ENCODE measurements around the gene THY1.

Gene THY1

DNA sequence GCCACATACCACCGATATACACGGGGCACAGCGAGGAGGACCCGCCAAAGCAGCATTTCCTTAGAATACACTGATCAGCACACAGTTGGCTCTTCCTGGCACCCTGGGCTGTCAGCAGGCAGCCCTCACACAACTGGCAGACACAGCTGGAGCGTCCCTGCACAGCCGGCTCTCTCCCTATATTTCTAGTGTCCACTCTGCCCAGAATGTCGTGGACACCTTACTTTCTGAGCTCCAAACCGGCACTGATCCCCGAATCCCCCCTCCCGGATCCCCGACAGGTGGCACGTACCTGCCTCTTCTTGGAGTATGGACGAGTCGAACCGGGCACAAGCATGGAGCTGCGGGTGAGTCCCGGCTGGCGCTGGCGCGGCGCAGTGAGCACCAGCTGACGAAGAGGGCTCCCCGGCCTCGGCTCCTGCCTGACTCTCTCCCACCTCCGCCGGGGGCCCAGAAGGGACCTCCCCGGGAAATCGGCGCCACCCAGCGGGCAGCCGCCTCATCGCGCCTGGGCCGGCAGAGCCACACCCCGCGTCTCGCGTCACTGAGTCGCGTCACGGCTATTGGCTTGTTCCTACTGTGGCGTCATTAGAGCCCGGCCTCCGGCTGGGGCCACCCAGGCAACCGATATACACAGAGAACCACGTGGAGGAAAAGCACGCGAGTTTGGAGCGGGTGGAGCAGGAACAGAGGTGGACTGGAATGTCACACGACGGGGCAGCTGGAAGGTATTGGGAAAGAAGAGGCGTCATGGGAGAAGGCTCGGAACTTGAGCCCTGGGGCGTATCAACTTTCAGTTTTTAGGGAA lies 41.6 kb downstream of the THY1 start, which contains the start of gene USP2:
USP2 (minus strand) TSS at position 510 of the 808 bp plus-strand sequence. CDS start 8,210 bp downstream, outside the sequence.
- DNase-seq (ENCODE audit: low read depth), result peak; percentile 93

DNA sequence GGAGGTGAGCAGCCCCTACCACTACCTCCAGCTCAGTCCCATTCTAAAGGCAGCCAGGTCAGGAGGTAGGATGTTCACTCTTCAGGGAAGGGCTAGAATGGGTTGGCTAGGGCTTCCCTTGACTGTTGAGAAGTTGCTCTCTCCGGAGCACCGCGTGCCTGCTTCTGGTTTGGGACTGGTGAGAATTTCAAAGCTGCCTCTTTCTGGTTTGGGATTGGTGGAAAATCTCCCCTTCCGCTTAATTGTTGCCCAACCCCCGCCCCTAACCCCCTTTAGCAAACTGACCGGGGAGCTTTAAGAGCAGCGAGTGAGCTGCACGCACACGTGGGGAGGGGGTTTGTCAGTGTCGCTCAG lies 42.2 kb downstream of the THY1 start:
- no peak for DNase-seq (ENCODE audit: low read depth)

DNA sequence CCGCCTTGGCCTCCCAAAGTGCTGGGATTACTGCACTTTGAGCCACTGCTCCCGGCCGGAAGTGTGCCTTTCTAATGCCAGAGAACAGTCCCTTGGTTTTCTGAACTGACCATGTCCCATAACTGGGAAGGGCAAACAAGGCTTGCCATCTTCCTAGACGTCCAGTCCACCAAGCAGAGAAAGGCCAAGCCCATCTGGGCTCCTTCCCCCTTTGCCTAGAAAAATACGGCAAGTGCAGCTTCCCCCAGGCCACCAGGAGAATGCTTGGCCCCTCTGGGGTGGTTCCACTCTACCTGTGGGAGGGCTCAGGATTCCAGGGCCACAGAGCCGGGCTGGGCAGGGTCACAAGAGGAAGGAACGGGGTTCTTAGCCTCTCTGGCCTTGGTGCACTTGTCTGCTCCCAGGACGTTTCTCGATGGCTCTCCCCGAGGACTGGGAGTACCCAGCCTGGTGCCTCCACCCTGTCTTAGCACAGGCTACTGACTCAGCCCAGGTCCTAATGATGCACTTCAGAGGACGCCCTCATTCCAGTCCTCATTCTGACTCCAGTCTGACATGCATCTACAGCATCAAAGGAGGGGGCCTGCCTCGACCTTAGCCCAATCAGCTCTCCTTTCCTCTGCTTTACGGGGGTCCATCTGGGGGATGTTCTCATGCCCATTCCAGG lies 42.7 kb downstream of the THY1 start:
- no peak for DNase-seq (ENCODE audit: low read depth)

DNA sequence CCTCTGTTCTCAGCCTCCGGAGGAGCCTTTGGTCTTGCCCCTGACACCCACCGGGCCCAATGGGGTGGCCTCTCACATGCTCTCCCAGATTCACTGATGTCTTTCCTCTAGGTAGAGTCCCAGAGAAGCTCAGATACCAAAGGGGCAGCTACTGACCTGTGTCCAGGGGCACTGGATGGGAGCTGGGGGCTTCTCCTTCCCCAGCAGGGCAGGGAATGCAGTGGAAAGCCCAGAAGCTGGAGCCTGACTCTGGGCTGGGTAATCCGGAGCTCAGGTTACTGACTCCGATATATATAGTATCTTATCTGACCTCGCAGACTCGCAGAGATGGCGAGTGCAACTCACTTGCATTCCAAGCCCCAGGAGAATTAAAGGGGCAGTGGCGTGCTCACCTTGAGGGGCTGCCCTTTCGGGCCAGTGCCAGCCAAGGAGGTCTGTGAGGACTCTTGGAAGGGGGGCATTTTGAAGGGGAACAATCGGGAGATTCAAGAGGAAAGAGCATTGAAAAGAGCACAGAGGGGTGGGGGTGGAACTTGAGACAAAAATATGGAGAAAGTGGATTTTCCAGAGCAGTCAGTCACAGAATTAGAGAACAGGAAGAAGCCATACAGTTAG lies 44.0 kb downstream of the THY1 start:
- DNase-seq (ENCODE audit: low read depth), result no peak

DNA sequence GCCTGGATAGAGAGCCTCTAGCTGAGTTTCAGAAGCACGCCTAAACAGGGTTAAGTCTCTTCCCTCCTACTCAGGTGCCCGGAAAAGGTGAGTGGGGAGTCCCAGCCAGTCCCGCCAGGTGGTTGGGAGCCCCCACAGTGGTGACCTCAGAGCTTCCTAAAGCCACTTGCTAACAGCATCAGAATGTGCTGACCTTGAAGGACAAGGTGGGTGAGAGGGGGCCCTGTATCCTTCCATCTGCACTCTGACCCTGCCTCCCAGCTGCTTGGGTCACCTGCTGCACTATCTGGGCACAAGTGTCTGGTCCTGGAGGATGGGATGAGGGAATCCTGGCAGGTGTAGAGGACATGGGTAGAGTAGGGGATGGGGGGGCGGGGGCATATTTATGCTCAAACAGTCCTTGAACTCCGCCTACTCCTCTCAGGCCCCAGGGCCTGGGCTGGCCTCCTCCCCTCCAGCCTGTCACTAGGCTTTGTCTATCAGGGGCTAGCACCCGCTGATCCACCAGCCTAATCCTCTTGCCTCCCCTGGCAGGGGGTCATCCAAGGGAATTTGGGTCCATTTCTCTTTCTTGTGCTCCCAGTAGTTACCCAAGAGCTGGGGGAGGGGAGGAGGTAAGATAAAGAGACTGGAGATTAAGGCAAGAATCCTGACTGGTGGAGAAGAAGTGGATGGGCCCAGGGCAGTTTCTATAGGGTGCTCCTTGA lies 44.9 kb downstream of the THY1 start:
- DNase-seq (ENCODE audit: low read depth), result no peak

DNA sequence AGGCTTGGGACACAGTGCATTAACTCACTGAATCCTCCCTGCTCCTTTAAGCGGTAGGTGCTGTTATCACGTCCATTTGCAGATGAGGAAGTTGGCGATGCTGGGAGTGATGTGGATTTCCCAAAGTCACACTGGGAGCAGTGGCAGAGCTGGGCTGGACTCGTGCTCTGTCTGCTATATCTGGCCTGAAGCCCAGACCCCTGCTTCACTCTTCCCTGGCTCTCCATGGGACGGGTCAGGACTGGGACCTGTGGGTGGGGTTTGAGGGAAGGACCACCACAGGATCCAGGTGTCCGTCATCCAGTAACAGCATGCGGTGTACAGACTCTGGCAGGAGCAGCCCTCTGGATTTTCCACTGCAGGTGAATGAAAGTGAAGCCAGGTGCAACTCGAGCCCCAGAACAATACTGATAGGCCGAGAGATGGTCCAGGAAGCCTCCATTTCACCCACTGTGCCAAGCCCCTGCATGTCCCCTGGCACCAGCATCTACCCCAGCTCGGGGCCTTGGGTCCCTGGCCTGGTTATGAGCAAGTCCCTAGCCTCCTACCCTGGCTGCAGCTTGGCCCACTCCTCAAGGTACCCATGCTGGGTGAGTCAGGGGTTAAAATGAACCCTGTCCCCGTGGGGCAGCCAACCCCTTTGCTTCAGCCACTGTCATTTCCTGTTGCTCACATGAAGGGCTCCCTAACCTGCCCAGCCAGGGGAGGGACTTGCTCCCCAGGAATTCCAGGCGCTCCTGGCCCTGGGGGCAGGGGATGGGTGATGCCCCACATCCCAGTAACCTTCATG lies 45.7 kb downstream of the THY1 start:
- DNase-seq (ENCODE audit: low read depth), result no peak

DNA sequence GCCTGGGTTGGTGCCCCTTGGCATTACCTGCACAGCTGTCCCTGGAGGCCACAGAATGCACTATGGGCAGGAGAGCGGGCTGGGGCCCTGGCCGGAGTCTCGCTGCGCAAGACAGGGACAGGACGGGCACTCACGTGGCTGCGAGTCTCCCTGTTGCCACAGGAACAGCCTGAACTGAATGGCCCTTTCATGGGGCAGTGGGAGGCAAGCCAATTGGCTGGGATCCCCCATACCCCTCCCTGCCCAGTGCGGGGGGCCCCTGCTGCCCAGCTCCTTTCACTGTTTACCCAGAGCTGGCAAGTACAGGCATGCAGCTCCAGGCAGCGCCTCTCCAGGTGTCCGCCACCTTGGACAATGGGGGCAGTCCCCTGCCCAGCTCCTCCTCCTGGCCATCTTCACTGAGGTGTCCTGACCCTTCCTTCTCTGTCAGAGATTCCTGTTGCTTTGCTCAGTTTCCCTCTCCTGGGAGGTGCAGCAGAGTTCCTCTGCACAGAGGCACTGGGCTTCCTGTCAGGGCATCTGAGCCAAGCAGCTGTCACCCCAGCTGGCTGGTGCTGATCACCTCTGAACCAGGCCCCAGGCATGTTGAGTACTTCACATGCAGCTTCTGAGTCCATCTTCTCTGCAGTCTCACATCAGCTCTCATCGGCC lies 46.6 kb downstream of the THY1 start:
- no peak for DNase-seq (ENCODE audit: low read depth)

DNA sequence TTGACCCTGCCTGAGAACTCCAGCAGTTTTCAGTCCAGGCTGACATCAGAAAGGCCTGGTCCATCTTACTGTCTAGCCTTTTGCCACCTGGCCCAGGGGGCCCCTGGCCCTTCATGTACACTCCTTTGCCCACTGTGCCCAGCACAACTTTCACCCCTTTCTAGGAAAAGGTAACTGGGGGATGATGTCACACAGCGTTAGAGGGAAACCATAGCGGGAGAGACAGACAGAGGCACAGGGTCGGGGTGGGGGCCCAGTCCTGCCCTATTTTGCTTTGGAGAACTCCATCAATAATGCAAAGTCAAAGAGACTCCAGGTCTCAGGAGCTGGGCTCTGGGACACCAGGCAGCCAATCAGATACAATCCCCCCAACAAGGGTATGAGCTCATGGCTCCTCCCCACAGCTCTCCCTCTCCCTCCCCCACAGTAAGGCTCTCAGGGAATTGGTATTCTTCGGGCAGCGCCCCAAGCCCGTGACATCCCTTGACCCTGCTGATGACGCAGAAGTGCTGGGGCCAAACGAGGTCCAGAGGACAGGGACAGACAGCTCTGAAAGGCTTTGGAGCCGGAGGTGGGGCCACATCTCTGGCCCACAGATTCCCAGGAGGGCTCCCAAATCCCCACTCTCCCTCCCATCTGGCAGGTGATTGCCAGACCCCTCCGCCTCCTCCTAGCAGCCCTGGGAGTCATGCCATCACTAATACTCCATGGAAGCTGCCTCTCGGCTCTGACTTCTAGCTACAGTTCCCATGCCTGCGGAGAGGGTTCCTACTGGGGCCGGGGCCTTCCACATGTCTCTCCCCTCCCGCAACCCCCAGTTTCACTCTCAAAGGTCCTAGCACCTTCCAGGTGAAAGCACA lies 47.4 kb downstream of the THY1 start:
- DNase-seq (ENCODE audit: low read depth), result peak; percentile 83

DNA sequence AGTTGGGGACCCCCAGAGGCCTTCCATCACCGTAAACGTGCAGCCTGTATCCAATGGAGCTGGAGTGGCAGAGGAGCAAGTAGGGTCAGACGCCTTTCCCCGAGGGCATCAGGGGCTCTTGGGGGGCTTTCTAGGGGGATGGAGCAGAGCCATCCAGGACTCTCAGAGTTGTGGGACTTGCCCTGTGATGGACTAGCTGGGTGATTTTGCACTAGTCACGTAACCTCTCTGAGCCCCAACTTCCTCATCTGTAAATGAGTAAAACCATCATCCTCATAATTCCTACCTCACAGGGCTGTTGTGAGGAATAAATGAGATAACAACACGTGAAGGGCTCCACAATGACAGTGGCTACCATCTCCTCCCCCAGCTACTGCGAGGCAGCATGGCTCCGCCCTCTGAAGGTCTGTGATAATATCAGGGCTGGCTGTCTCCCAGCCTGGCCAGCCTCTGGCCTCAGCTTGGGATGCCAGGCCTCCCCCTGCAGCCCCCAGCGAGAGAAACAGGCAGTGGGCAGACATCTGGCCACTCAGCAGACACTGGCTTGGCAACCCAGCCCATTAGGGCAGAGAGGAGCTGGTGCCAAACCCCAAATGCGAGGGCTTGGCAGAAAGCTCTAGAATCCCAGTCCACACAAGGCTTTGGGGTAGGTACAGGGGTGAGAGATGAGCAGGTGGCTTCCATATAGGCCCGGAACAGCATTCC lies 48.2 kb downstream of the THY1 start:
- no peak for DNase-seq (ENCODE audit: low read depth)

DNA sequence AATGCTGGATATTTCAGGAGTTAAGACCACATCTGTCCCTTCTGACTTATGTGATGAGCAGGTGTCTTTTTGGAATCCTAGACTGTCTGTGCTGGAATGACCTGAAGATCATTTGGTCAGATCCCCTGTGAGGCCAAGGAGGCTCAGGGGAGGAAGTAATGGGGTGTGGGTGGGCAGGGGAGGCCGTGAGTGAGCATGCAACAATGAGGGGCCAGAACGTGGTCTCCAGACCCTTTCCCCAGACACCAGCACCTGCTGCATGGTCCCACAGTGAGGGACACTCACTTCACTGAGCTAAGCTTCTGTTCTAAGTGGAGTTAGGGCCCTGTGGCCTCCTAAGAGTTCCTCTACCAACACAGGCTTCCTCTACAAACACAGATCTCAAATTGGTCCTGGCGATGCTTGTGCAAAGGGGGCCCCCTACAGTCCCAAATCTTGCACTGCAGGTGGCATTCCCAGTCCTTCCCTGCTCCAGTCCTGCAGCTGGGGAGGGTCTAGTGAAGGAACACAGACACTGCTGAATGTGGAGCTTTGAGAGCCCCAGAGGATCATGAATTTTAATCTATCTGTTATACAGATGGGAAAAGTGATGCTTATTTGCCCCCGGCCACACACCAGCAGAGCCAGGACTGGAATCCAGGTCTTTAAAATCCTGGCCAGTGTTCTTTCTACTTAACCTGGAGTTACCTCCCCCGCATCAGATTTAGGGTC lies 48.9 kb downstream of the THY1 start:
- peak; percentile 61 for DNase-seq (ENCODE audit: low read depth)

DNA sequence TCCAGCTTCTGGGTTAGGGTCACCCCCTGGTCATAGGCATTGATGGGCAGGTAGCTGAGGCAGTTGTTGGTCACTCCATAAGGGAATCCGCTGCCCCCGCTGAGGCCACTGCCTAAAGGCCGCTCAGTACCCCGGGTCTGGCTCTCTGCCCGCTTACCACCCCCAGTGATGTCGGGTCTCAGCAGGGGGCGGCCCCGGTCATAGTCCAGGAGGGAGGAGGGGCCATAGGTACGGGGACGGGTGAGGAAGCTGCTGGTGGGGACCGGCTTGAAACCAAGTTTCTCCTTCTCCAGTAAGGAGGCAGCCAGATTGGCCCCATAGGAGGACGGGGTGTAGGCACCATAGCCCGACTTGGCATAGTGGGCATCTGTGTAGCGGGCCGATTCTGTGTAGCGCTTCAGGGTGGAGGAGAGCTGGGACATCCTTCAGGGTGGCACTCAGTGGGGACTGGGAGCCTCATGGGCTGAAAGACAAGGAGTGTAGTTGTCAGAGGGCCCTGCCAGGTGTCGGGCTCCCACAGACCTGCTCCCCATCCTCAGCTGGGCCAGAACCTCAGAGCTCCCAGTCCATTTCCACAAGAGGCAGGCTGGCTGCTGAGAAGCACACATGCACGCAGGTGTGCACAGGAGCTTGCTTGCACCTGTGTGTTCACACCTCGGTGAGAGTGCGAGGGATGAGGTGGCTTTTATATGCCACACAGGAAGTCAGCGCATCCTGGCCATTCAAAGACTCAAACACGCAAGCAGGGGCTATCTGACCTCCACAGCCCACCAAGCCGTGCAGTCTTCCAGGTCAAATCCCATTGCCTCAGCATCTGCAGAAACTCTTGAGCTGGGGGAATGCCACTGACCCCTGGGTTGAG lies 49.7 kb downstream of the THY1 start:
- no peak for DNase-seq (ENCODE audit: low read depth)

DNA sequence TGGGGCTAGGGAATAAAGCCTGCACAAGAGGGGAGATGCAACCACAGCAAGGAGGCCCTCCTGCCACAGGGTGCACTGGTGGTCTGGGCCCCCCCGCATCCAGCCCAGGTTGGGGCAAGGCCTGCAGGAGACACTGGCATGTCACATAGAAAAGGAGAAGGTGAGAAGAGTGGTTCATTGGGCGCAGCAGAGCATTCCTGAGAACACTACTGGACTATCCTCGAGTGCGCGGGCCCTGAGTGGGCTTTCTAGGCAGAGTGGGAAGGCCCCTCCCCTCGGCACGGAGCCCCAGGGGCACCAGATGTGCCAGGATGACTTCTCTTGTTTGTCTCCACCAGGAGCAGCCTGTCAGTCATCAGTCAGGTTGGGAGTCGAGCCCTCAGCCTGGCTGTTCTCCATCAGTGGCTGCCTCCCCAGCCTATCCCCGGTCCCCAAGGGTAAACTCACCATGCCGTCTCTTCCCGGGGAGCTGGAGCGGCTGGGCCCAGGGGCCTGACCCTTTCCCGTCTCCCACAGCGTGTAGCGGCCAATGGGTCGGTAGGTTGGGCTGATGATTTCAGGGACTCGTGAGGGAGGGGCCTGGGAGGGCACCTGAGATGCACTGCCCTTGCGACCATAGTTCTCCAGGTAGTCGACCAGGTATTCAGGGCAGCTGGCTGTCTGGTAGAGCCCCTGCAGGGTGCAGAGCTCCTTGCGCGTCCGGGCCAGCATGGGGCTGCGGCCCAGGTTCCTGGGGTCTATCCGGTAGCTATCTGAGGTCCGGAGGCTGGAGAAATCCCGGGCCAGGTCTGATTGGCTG lies 50.5 kb downstream of the THY1 start:
- DNase-seq (ENCODE audit: low read depth), result no peak

DNA sequence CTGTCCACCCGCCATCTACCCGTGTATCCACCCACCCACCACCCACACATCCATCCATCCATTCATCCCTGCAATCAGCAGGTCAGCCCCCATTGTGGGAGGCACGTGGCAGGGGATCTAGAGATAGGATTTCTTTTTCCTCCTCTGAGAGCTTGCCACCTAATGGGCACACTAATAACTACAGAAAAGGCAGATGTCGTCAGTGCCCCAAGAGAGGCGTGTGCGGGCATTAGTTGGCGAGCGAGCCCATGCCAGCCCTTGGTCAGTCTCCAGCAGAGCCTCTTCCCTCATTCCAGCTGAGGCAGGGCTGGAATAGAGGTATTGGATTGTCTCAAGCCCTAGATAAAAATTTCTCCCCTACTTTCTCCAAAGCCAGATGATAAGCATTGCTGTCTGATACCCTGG lies 51.2 kb downstream of the THY1 start:
- no peak for DNase-seq (ENCODE audit: low read depth)

DNA sequence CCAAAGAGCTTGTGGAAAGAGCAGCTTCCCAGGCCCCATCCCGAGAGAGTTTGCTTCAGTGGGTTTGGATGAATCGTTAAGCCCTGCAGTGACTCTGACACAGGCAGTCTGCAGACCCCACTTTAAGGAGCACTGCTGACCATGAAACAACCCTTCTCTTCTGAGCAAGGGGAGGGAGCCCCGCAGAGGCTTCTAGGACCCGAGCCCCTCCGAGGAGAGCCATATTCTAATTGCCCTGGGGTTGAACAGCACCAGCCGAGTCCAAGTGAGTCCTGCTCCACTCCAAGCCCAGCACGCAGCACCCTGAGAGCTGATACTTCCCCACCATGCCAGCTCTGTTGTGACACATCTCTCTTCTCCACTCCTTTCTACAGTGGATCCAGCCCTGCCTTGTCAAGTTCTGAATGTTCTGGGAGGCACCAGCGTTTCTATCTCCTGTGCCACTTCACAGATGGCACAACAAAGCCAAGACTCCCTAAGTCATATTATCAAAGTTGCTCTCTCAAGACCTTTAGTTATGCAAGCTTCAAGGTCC lies 51.8 kb downstream of the THY1 start:
- DNase-seq (ENCODE audit: low read depth), result no peak

DNA sequence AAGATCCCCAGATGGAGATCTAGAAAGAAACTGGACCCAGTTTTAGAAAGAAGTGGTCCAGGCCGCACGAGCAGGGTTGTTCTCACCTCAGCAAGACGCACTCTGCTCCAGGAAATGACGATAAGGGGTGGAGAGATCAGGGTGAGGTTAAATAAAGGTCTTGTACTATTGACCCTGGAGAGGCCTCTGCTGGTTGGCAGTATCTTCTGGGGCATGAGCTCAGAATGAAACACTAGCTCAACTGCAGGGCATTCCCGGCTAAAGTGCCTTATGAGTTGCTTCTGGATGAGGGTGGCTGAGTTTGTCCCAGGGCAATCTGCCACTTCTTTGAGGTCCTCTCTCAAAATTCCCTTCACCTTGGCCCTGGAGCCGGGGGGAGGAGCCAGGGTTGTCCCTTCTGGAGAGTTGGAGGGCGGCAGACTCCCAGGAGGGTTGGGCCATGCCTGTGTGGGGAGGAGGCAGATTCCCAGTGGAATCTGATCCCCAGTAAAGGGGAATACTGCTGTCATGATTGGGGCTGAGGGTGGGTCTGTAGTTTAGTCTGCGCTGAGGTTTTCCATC lies 52.4 kb downstream of the THY1 start:
- DNase-seq (ENCODE audit: low read depth), result peak; percentile 19

DNA sequence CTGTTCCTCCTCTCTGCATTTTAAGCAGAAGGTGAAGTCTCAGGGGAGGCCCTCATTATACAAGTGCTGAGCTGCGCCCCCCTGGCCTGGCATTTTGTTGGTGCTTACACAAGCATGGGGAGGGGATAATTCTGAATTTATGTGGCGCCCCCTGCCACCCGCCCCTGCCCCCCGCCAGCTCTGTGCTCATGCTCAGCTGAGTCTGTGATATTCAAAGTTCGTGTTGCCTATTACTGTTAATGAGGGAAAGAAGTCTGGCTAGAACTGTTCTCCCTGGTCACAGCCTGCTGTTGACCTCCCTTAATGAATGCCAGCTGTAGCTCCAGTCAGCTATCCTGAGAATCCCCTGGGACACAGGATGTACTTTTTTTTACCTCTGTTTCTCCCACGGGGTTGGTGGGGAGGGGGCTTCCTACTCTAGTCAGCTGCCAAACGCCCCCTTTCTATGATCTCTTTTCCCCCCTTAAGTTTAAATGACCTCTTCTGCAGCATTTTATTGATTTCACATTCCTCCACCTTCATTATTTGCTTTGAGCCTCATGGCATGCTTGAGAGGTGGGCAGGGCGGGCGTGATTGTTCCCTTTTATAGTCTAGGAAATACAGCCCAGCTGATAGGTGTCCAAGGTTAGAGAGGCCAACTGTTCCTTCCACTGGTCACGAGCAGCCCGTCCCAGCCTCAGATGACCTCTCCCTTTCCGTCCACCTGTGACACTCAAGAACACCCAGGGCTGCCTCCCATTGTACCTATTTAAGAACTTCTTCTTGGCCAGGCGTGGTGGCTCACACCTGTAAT lies 53.6 kb downstream of the THY1 start:
- DNase-seq (ENCODE audit: low read depth), result no peak

Data from stromal cell of bone marrow (primary cell).